Heart left ventricle (tissue), 16 donors: ENCODE data around the gene PIK3R2. TPM values are rescaled to one million over a fixed set of nuclear protein-coding genes. Genes with fewer than 3 reads are reported as not detected.

Source experiments
- ATAC-seq, 4 donors: fragments of 200-7000 bp; cut with Tn5 transposase; one replicate each; pipeline ENCODE4 v1.9.1; 2020 to 2022; ENCODE audit warnings: moderate library complexity in 4 of 4, mild to moderate bottlenecking in 3 of 4, moderate number of reproducible peaks in 1 of 4
- DNase-seq, 5 donors: peaks; one replicate each; pipeline ENCODE4 v3.0.0-alpha.2; 2020
- H3K27ac ChIP-seq, 12 donors: fragments of 200-600 bp; sonication (generic) in 4 of 12; one replicate each; pipeline versions ENCODE4 v1.5.0 to v1.8.0; 2016 to 2022; ENCODE audit warnings: mild to moderate bottlenecking in 2 of 12
- H3K27me3 ChIP-seq, 9 donors: fragments of 200-600 bp; sonication (generic) in 2 of 9; one replicate each; pipeline versions ENCODE4 v1.5.1 to v1.8.0; 2016 to 2022; ENCODE audit warnings: mild to moderate bottlenecking in 3 of 9
- H3K36me3 ChIP-seq, 9 donors: fragments of 200-600 bp; sonication (generic) in 2 of 9; one replicate each; pipeline versions ENCODE4 v1.5.0 to v1.8.0; 2018 to 2022; ENCODE audit warnings: mild to moderate bottlenecking in 2 of 9
- H3K4me1 ChIP-seq, 12 donors: fragments of 200-600 bp; sonication (generic) in 4 of 12; one replicate each; pipeline versions ENCODE4 v1.5.0 to v1.8.0; 2016 to 2022; ENCODE audit warnings: mild to moderate bottlenecking in 3 of 12
- H3K4me3 ChIP-seq, 12 donors: fragments of 200-600 bp; sonication (generic) in 4 of 12; one replicate each; pipeline versions ENCODE4 v1.5.0 to v1.8.0; 2017 to 2022; ENCODE audit warnings: mild to moderate bottlenecking in 9 of 12, moderate library complexity in 4 of 12
- H3K9me3 ChIP-seq, 12 donors: fragments of 200-600 bp; sonication (generic) in 4 of 12; one replicate each; pipeline versions ENCODE4 v1.5.0 to v1.8.0; 2016 to 2022; ENCODE audit warnings: mild to moderate bottlenecking in 1 of 12
- CTCF ChIP-seq, 12 donors: fragments of 200-600 bp; sonication (generic) in 4 of 12; IDR thresholded peaks; one replicate each; pipeline versions ENCODE4 v1.5.0 to v1.8.0; 2018 to 2022; ENCODE audit warnings: antibody characterized with exemption in 12 of 12, mild to moderate bottlenecking in 5 of 12
- POLR2A ChIP-seq, 2 donors: fragments of 450-650 bp; IDR thresholded peaks; one replicate each; pipeline ENCODE4 v1.6.1; 2017; ENCODE audit warnings: antibody characterized with exemption in 2 of 2, mild to moderate bottlenecking in 2 of 2, moderate library complexity in 2 of 2
- WGBS, 4 donors: extraction: QIAGEN DNeasy Blood & Tissue Kit in 2 of 4; methylation state at CpG; one replicate each; pipeline versions ENCODE4 v1.1.5 to v1.1.7; 2013 to 2018; 5-methylcytosine and 5-hydroxymethylcytosine counted together
- intact Hi-C, 10 donors: fragments of 100-400 bp; cut with DNase I; formaldehyde crosslinking; loops; one replicate each; pipeline versions ENCODE4 v1.11.1 to v1.14.2; 2022
- polyA plus RNA-seq, 2 donors: library from polyadenylated mRNA; stranded (reverse); fragments of 200-250 nt; gene quantifications; one replicate each; pipeline ENCODE4 v1.2.3, GENCODE V29; 2013
- total RNA-seq, 9 donors: library from RNA; depleted of rRNA in 2 of 9; stranded (reverse); fragments of >200 nt in 2 of 9; fragmentation: NEBNext Ultra II Directional in 3 of 9; extraction: Animal tissue kit (Norgen Biotek cat#: 25700) in 3 of 9; gene quantifications; one replicate each; pipeline versions ENCODE4 v1.1.0 to v1.2.4, GENCODE V29; 2016 to 2023
- donor health status: ischemic (EF 13 %, LVEDD 7.1; RV severe dilation, severe dysfunction).
- donor health status: healthy with polysubstance abuse.
- donor health status: DM: no; HTN: yes; CAD: no.
- donor health status: DM: no; HTN: no; CAD: no.
- donor health status: ischemic (EF 25% LVEDD 6.9; RV normal size, moderate dysfunction).
- donor health status: ischemic (EF 25% LVEDD 5.7; RV mildly dilated, moderate dysfunction).
- donor health status: healthy.
- donor health status: DM: yes; HTN: yes; CAD: no.
- donor health status: ischemic (EF 35%, LVEDD 5.7; RV mildly dilated, moderate dysfunction).
- donor health status: nonischemic (EF 11% LVEDD 7.7; RV severe dilation, severe dysfunction).
- donor health status: DM: yes; HTN: yes; CAD: no.
- donor health status: PGD.
- donor health status: ischemic (EF 29% LVEDD 5.4; RV normal size, mild dysfunction).
- donor health status: nonischemic (EF 23%, LVEDD 6.1; RV moderate dilation, normal function).

Gene PIK3R2
- total and polyA plus RNA-seq, 11 donors = 4.0 to 28.6 (median 23.4) TPM

GRCh38 chr19:18197941-18198340, 45.0 kb downstream of the PIK3R2 start:
- Histone ChIP-seq H3K27me3 (no peaks in the 10 kb centered on the region), H3K9me3 (no peaks in the 10 kb centered on the region), H3K27ac (no peak overlapping the region), H3K4me1 (peaks cover 0 to 24% (median 18%) of the 10 kb centered on the region in 12 donors), H3K4me3 (no peak overlapping the region), H3K36me3 (peaks cover 0 to 58% (median 44%) of the 10 kb centered on the region in 9 donors)
- intact Hi-C loops = loop anchor here in 1 of 10 donors (10.0 kb wide), 1 partner anchor 127 kb away; the partner anchor contains the start of gene LSM4
- 56 to 65% (median 60%) methylated on average over 6 of the region's 6 CpGs for WGBS, 4 donors
- ATAC-seq (no peak), DNase-seq (no peak)
- no peak for TF ChIP-seq POLR2A (IDR thresholded peaks at IDR 0.05)
- no peak for TF ChIP-seq CTCF (IDR thresholded peaks at IDR 0.05)

- Histone ChIP-seq H3K9me3 (no peaks in the 10 kb centered on the region), H3K4me3 (no peak overlapping the region), H3K4me1 (peaks cover 0 to 27% (median 21%) of the 10 kb centered on the region in 12 donors), H3K27me3 (no peaks in the 10 kb centered on the region), H3K27ac (no peak overlapping the region), H3K36me3 (peaks cover 0 to 58% (median 44%) of the 10 kb centered on the region in 9 donors)
- WGBS, 4 donors = 91 to 95% (median 92%) methylated on average over 6 of the region's 6 CpGs
- intact Hi-C loops = loop anchor here in 1 of 10 donors (10.0 kb wide), 1 partner anchor 126 kb away; the partner anchor contains the start of gene LSM4
- no peak for TF ChIP-seq POLR2A (IDR thresholded peaks at IDR 0.05)
- TF ChIP-seq CTCF (IDR thresholded peaks at IDR 0.05) = no peak
- ATAC-seq (no peak), DNase-seq (no peak)
Measured at GRCh38 chr19:18198374-18198773, 45.4 kb downstream of the PIK3R2 start.

GRCh38 chr19:18202397-18202777, 49.4 kb downstream of the PIK3R2 start:
- H3K36me3 ChIP-seq = peaks cover 0 to 39% (median 31%) of the 10 kb centered on the region in 9 donors
- WGBS, 4 donors = 77 to 80% (median 79%) methylated on average over 24 of the region's 24 CpGs
- H3K27me3 ChIP-seq = no peaks in the 10 kb centered on the region
- DNase-seq = no peak
- intact Hi-C loops = loop anchor here in 3 of 10 donors (5.0 to 10.0 kb wide), 3 partner anchors 122 to 212 kb away; partner anchors contain the start of genes LSM4 (in 2 of the 3) and SSBP4 (in 1 of the 3)
- peak overlapping the region in 3 of 12 donors; percentile 51 to 84 (median 84) for H3K27ac ChIP-seq
- H3K4me1 ChIP-seq = peaks cover 0 to 31% (median 20%) of the 10 kb centered on the region in 12 donors
- H3K4me3 ChIP-seq = peak overlapping the region in 3 of 12 donors; percentile 67 to 91 (median 86)
- H3K9me3 ChIP-seq = no peaks in the 10 kb centered on the region
- no peak for TF ChIP-seq POLR2A (IDR thresholded peaks at IDR 0.05)
- no peak for TF ChIP-seq CTCF (IDR thresholded peaks at IDR 0.05)
- no peak for ATAC-seq

- TF ChIP-seq POLR2A (IDR thresholded peaks at IDR 0.05) = no peak
- peak in 8 of 12 donors; percentile 15 to 48 (median 27) for TF ChIP-seq CTCF (IDR thresholded peaks at IDR 0.05)
- 6 to 19% (median 11%) methylated on average over 30 to 32 of the region's 32 CpGs for WGBS, 4 donors
- Histone ChIP-seq H3K27me3 (no peaks in the 10 kb centered on the region), H3K4me1 (peaks cover 0 to 31% (median 20%) of the 10 kb centered on the region in 12 donors), H3K36me3 (peaks cover 0 to 36% (median 27%) of the 10 kb centered on the region in 9 donors), H3K27ac (peak overlapping the region in 3 of 12 donors; percentile 84 to 85 (median 84)), H3K4me3 (peak overlapping the region; percentile 56 to 91 (median 72)), H3K9me3 (no peaks in the 10 kb centered on the region)
- intact Hi-C loops = loop anchor here in 4 of 10 donors (1.0 to 10.0 kb wide), 4 partner anchors 10 to 212 kb away; partner anchors contain the start of genes LSM4 (in 2 of the 4), MPV17L2 (in 1 of the 4) and SSBP4 (in 1 of the 4)
- peak in 1 of 5 donors; percentile 53 for DNase-seq
- no peak for ATAC-seq
Measured at GRCh38 chr19:18202778-18203407, 49.9 kb downstream of the PIK3R2 start.
